ENCODE measurements around the gene TGFB2. TPM values are rescaled to one million over a fixed set of nuclear protein-coding genes. Genes with fewer than 3 reads are reported as not detected.

Gene TGFB2
- total RNA-seq, 1 experiment from 2014 or later = 2.5 TPM

GRCh38 chr1:218367118-218367517, 22.0 kb downstream of the TGFB2 start (continued):
- no peak for TF ChIP-seq CTCF (IDR thresholded peaks at IDR 0.05)
- TF ChIP-seq ZNF281 (CRISPR knock-in tag; IDR thresholded peaks at IDR 0.05) = no peak
- no peak for TF ChIP-seq ZBTB21 (CRISPR knock-in tag; IDR thresholded peaks at IDR 0.05; ENCODE audit: borderline replicate concordance)
- TF ChIP-seq ZNF317 (CRISPR knock-in tag; IDR thresholded peaks at IDR 0.05; ENCODE audit: borderline replicate concordance, low read depth) = no peak
- no peak for TF ChIP-seq HMGXB4 (CRISPR knock-in tag; IDR thresholded peaks at IDR 0.05)
- no peak for TF ChIP-seq EMX1 (CRISPR knock-in tag; IDR thresholded peaks at IDR 0.05)
- no peak for TF ChIP-seq ZNF263 (CRISPR knock-in tag; IDR thresholded peaks at IDR 0.05; ENCODE audit: low read depth)
- TF ChIP-seq ZNF232 (CRISPR knock-in tag; IDR thresholded peaks at IDR 0.05) = no peak
- TF ChIP-seq ZNF219 (CRISPR knock-in tag; IDR thresholded peaks at IDR 0.05; ENCODE audit: borderline replicate concordance) = no peak

- H3K27ac Mint-ChIP-seq = no peak overlapping the region; the same call in 1 of the 2 replicates
- ChIA-PET CTCF (no interaction called here), POLR2A (interaction anchor here (0.7 kb wide), 1 partner anchor 979 kb away, joined by 15 read pairs; no protein-coding TSS in a partner anchor)
- no peak overlapping the region for H3K4me3 Mint-ChIP-seq
- no peak for ATAC-seq
- no peaks in the 10 kb centered on the region for H3K36me3 Mint-ChIP-seq
- no peak for DNase-seq (ENCODE audit: low spot score)
- no peaks in the 10 kb centered on the region for H3K27me3 Mint-ChIP-seq (ENCODE audit: low read depth)
- H3K9me3 Mint-ChIP-seq = no peaks in the 10 kb centered on the region
- TF ChIP-seq ZNF423 (CRISPR knock-in tag; IDR thresholded peaks at IDR 0.05) = no peak
- no peak for TF ChIP-seq ELF4 (CRISPR knock-in tag; IDR thresholded peaks at IDR 0.05; ENCODE audit: low read depth)
- TF ChIP-seq ZNF532 (CRISPR knock-in tag; IDR thresholded peaks at IDR 0.05; ENCODE audit: borderline replicate concordance) = no peak
- no peak for TF ChIP-seq ZNF232 (CRISPR knock-in tag; IDR thresholded peaks at IDR 0.05)
- no peak for TF ChIP-seq ZMAT4 (CRISPR knock-in tag; IDR thresholded peaks at IDR 0.05)
- no peak for TF ChIP-seq ZBTB43 (CRISPR knock-in tag; IDR thresholded peaks at IDR 0.05)
- TF ChIP-seq HMGXB4 (CRISPR knock-in tag; IDR thresholded peaks at IDR 0.05) = no peak
- TF ChIP-seq MYBL2 (CRISPR knock-in tag; IDR thresholded peaks at IDR 0.05) = no peak
- no peak for TF ChIP-seq CBFB (CRISPR knock-in tag; IDR thresholded peaks at IDR 0.05; ENCODE audit: low read depth)
- TF ChIP-seq JAZF1 (CRISPR knock-in tag; IDR thresholded peaks at IDR 0.05) = no peak
- peaks cover 19% of the 10 kb centered on the region for H3K4me1 Mint-ChIP-seq
These were observed 23.6 kb downstream of the TGFB2 start for GRCh38 chr1:218368686-218369085.

Data from WTC11 (cell line).